Ascending aorta (tissue), 2 donors: ENCODE measurements around the gene ENOX2. TPM values are rescaled to one million over a fixed set of nuclear protein-coding genes. Genes with fewer than 3 reads are reported as not detected.

ENCODE experiments used
- DNase-seq, 2 donors: peaks; one replicate each; pipeline ENCODE4 v3.0.0-alpha.2; 2019; ENCODE audit warnings: low spot score in 2 of 2
- H3K27ac ChIP-seq, 2 donors: fragments of 200-600 bp; sonication (generic); one replicate each; pipeline ENCODE4 v1.5.1; 2016 to 2017; ENCODE audit warnings: mild to moderate bottlenecking in 1 of 2
- H3K27me3 ChIP-seq: fragments of 200-600 bp; sonication (generic); one replicate; pipeline ENCODE4 v1.5.1; 2017
- H3K36me3 ChIP-seq, 2 donors: fragments of 200-600 bp; sonication (generic); one replicate each; pipeline ENCODE4 v1.5.1; 2016
- H3K4me1 ChIP-seq, 2 donors: fragments of 200-600 bp; sonication (generic); one replicate each; pipeline ENCODE4 v1.5.1; 2016 to 2017; ENCODE audit warnings: mild to moderate bottlenecking in 1 of 2
- H3K4me3 ChIP-seq, 2 donors: fragments of 200-600 bp; sonication (generic); one replicate each; pipeline ENCODE4 v1.5.1; 2016 to 2017; ENCODE audit warnings: mild to moderate bottlenecking in 1 of 2
- H3K9me3 ChIP-seq, 2 donors: fragments of 200-600 bp; sonication (generic); one replicate each; pipeline ENCODE4 v1.5.1; 2016
- intact Hi-C: fragments of 100-400 bp; cut with DNase I; formaldehyde crosslinking; loops from one replicate; pipeline ENCODE4 v1.15.1; 2023
- total RNA-seq: library from RNA; depleted of rRNA; stranded (reverse); fragments of >200 nt; gene quantifications from one replicate; pipeline ENCODE4 v1.1.0, GENCODE V29; 2016
- TF ChIP-seq, protein P1 (sequence below), 3 experiments: fragments of 200-600 bp in 2 of 3; fragments of 450-650 bp in 1 of 3; sonication (generic) in 2 of 3; IDR thresholded peaks; one replicate each; pipeline ENCODE4 v1.5.1; 2016 to 2019; ENCODE audit warnings: antibody characterized with exemption in 3 of 3, mild to moderate bottlenecking in 1 of 3, moderate library complexity in 1 of 3

Gene ENOX2
- total RNA-seq, 1 donor from 2014 or later, result 2.0 TPM

DNA sequence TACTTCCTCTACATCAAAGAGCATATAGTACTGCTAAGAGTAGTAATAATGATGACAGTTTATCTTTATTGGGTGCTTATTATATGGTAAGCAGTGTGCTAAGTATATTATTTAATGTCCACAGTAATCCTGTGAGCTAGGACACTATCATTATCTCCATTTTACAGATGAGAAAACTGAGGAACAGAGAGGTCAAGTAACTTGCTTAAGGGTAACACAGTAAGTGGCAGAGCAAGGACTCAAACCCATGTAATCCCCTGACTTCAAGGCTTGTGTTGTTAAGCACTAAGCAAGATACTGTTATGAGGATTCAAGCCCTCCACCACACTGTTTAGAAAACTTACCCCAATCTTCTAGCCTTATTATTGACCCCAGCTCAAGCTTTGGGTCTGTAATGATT, 202.4 kb downstream of the ENOX2 start:
- Histone ChIP-seq H3K4me1 (no peaks in the 10 kb centered on the region), H3K4me3 (no peak overlapping the region), H3K36me3 (no peaks in the 10 kb centered on the region), H3K27me3 (no peaks in the 10 kb centered on the region), H3K27ac (no peak overlapping the region), H3K9me3 (no peaks in the 10 kb centered on the region)
- TF ChIP-seq, protein P1, sequence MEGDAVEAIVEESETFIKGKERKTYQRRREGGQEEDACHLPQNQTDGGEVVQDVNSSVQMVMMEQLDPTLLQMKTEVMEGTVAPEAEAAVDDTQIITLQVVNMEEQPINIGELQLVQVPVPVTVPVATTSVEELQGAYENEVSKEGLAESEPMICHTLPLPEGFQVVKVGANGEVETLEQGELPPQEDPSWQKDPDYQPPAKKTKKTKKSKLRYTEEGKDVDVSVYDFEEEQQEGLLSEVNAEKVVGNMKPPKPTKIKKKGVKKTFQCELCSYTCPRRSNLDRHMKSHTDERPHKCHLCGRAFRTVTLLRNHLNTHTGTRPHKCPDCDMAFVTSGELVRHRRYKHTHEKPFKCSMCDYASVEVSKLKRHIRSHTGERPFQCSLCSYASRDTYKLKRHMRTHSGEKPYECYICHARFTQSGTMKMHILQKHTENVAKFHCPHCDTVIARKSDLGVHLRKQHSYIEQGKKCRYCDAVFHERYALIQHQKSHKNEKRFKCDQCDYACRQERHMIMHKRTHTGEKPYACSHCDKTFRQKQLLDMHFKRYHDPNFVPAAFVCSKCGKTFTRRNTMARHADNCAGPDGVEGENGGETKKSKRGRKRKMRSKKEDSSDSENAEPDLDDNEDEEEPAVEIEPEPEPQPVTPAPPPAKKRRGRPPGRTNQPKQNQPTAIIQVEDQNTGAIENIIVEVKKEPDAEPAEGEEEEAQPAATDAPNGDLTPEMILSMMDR (IDR thresholded peaks at IDR 0.05), result no peak
- intact Hi-C loops, result no loop called here
- no peak for DNase-seq

DNA sequence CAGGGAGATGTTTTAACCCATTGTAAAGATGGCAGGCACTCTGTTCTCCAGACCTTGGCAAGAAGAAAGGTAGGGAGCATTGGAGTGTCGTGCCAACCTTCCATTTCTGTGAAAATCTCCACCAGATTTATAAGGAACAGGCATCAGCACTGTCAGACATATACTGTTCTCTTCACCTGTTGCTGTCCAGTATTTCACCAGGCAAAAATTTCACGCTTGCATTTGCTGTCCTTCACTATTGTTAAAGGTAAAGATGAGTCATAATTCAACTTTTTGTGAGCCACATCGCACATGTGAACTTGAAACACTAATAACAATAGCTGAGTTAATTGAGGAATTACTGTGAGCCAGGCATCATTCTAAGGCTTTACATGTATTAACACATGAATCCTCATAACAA, 203.4 kb downstream of the ENOX2 start:
- TF ChIP-seq, protein P1 (IDR thresholded peaks at IDR 0.05), result no peak
- Histone ChIP-seq H3K36me3 (no peaks in the 10 kb centered on the region), H3K4me1 (no peaks in the 10 kb centered on the region), H3K9me3 (no peaks in the 10 kb centered on the region), H3K4me3 (no peak overlapping the region), H3K27me3 (no peaks in the 10 kb centered on the region), H3K27ac (no peak overlapping the region)
- intact Hi-C loops, result no loop called here
- no peak for DNase-seq

DNA sequence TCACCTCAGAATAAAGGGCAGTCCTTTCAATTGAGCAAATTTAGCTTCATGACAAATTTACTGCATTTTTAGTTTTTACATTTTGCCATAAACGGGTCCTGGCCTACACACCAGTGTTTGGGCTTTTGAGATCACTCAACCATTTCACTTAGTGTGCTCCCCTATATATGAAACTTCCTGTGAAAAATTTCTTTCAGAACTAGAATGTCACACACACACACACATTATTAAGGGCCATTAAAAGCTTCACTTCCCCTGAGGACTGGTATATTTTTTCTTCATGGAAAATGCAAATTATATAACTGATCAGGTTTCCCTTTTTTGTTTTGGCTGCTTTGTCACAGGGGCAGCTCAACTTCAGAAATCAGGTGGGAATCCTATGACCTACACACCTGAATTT, 206.5 kb downstream of the ENOX2 start:
- Histone ChIP-seq H3K4me1 (no peaks in the 10 kb centered on the region), H3K9me3 (no peaks in the 10 kb centered on the region), H3K4me3 (no peak overlapping the region), H3K27me3 (no peaks in the 10 kb centered on the region), H3K27ac (no peak overlapping the region), H3K36me3 (no peaks in the 10 kb centered on the region)
- TF ChIP-seq, protein P1 (IDR thresholded peaks at IDR 0.05), result no peak
- no peak for DNase-seq
- intact Hi-C loops, result no loop called here

DNA sequence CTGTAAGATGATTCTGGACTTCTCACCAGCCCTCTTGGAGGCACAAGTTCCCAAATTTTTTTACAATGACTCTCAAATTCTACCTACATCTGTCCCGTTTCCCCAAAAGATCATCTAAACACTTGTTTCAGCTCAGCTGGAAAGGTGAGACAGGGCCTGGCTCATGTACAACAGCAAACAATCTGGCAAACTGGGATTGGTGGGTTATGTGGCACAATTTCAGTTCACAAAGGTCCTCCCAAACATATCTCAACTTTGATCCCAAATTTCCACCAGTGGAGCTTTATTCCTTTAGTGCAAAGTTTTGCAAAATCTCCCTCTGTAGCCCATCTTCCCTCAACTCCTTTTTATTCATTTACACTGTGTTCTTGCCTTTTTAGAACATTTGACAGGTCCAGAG, 207.1 kb downstream of the ENOX2 start:
- DNase-seq, result no peak
- Histone ChIP-seq H3K4me3 (no peak overlapping the region), H3K27me3 (no peaks in the 10 kb centered on the region), H3K36me3 (no peaks in the 10 kb centered on the region), H3K27ac (no peak overlapping the region), H3K9me3 (no peaks in the 10 kb centered on the region), H3K4me1 (no peaks in the 10 kb centered on the region)
- TF ChIP-seq, protein P1 (IDR thresholded peaks at IDR 0.05), result no peak
- intact Hi-C loops, result no loop called here

DNA sequence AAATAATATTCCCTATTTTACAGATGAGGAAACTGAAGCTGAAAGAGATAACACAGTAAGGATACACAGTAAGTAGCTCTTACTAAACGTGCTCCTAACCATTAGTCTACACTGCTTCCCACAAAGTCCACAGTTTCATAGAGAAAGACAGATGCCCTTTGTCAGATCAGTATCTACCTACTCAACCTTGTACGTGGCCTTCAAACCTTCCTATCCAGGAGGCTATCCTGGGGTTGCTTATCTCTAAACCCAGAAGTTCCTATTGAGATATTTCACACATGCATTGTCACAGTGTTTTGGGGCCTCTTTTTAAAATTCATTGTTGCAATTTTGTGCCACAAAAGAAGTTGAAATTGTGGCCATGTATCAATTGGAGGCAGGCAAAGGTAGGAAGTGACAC, 208.0 kb downstream of the ENOX2 start:
- TF ChIP-seq, protein P1 (IDR thresholded peaks at IDR 0.05), result no peak
- no peaks in the 10 kb centered on the region for H3K9me3 ChIP-seq
- H3K4me3 ChIP-seq, result no peak overlapping the region
- no peaks in the 10 kb centered on the region for H3K27me3 ChIP-seq
- intact Hi-C loops, result no loop called here
- H3K4me1 ChIP-seq, result no peaks in the 10 kb centered on the region
- no peak for DNase-seq
- H3K36me3 ChIP-seq, result no peaks in the 10 kb centered on the region
- H3K27ac ChIP-seq, result no peak overlapping the region

DNA sequence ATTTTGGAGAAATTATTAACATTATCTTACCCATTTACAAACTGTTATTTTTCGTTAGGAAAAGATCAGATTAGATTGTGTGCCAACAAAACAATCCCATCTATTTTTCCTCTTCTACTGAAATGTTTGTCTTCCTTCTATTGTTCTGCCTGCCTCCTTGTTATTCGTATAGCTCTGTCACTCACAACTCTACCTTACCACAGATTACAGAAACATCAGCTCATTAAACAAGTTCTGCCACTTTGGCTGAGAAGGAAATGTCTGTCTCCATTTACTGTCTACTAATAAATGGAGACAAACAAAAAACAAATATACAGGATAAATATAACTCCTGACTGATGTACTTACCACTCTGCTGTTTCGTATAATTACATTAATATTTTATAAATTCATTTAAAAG, 211.4 kb downstream of the ENOX2 start:
- H3K27me3 ChIP-seq, result no peaks in the 10 kb centered on the region
- H3K4me1 ChIP-seq, result no peaks in the 10 kb centered on the region
- no peak overlapping the region for H3K27ac ChIP-seq
- no peaks in the 10 kb centered on the region for H3K36me3 ChIP-seq
- intact Hi-C loops, result no loop called here
- no peaks in the 10 kb centered on the region for H3K9me3 ChIP-seq
- TF ChIP-seq, protein P1 (IDR thresholded peaks at IDR 0.05), result no peak
- DNase-seq, result no peak
- H3K4me3 ChIP-seq, result no peak overlapping the region
